OCI-LY3 (cell line): ENCODE results near the gene GPX7.

Experiments
- H2AFZ ChIP-seq: fragments of 200-600, 300-600 bp; shearing (Covaris generic); 2 replicates; pipeline ENCODE4 v1.6.0; 2014; ENCODE audit warnings: antibody characterized with exemption, low read depth, low read length
- H3K27ac ChIP-seq: fragments of 200-600, 300-600 bp; sonication (generic); 2 replicates; pipeline ENCODE4 v1.5.1; 2014; ENCODE audit warnings: mild to moderate bottlenecking, low read length, moderate library complexity, mixed read lengths
- H3K27me3 ChIP-seq: fragments of 200-600, 300-600 bp; sonication (generic); 2 replicates; pipeline ENCODE4 v1.6.1; 2014; ENCODE audit warnings: low read depth, low read length, mixed read lengths
- H3K36me3 ChIP-seq: fragments of 200-600, 300-600 bp; sonication (generic); replicated peaks from 2 replicates; pipeline ENCODE3; 2014; ENCODE audit warnings: low read depth, low read length, mixed read lengths
- H3K4me1 ChIP-seq: fragments of 300-600, 200-600 bp; sonication (generic); 2 replicates; pipeline ENCODE4 v1.6.1; 2014; ENCODE audit warnings: low read length, mixed read lengths
- H3K4me2 ChIP-seq: fragments of 200-600, 300-600 bp; sonication (generic); 2 replicates; pipeline ENCODE4 v1.6.1; 2014; ENCODE audit warnings: low read length, mixed read lengths
- H3K4me3 ChIP-seq: fragments of 300-600, 200-600 bp; sonication (generic); 2 replicates; pipeline ENCODE4 v1.5.1; 2014; ENCODE audit warnings: antibody characterized with exemption, mild to moderate bottlenecking, low read length, moderate library complexity
- H3K79me2 ChIP-seq: fragments of 300-600, 200-600 bp; shearing (Covaris generic); 2 replicates; pipeline ENCODE4 v1.6.1; 2014; ENCODE audit warnings: mild to moderate bottlenecking, low read length, mixed read lengths
- H3K9ac ChIP-seq: fragments of 300-600, 200-600 bp; shearing (Covaris generic); 2 replicates; pipeline ENCODE4 v1.6.0; 2014; ENCODE audit warnings: mild to moderate bottlenecking, low read length, moderate library complexity
- H3K9me3 ChIP-seq: fragments of 200-600, 300-600 bp; shearing (Covaris generic); 2 replicates; pipeline ENCODE4 v1.6.1; 2014; ENCODE audit warnings: low read length, mixed read lengths; ENCODE audit not compliant: insufficient read depth
- H4K20me1 ChIP-seq: fragments of 200-600, 300-600 bp; sonication (generic); 2 replicates; pipeline ENCODE4 v1.6.1; 2016; ENCODE audit warnings: low read length, mixed read lengths; ENCODE audit not compliant: insufficient read depth
- CTCF ChIP-seq: fragments of 200-600, 300-600 bp; sonication (generic); IDR thresholded peaks from 2 replicates; pipeline ENCODE4 v1.5.1; 2014; ENCODE audit warnings: antibody characterized with exemption, low read length, low read depth
- EZH2phosphoT487 ChIP-seq: fragments of 200-600 bp; shearing (Covaris generic); IDR thresholded peaks from 2 replicates; pipeline ENCODE4 v1.6.1; 2018; ENCODE audit warnings: antibody characterized with exemption, mixed run types, low read depth

GPX7 gene

DNA sequence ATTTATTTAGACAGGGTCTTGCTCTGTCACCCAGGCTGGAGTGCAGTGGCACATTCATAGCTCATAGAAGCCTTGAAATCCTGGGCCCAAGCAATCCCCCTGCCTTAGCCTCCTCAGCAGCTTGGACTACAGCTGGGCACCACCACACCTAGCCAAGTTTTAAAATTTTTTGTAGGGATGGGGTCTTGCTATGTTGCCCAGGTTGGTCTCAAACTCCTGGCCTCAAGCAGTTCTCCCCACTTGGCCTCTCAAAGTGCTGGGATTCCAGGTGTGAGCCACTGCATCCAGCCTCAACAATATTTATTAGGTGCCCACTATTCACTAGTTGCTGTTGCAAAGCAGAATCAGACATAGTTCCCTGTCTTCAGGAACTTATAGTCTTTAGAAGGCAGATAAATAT, 14.1 kb upstream of the GPX7 start:
- Histone ChIP-seq H3K27me3 (no peaks in the 10 kb centered on the region), H2AFZ (no peak overlapping the region), H3K4me2 (peak overlapping the region; percentile 49; the same call in 1 of the 2 replicates), H3K9ac (no peak overlapping the region), H3K79me2 (no peaks in the 10 kb centered on the region), H4K20me1 (no peaks in the 10 kb centered on the region), H3K4me1 (peaks cover 34% of the 10 kb centered on the region), H3K27ac (no peak overlapping the region), H3K4me3 (no peak overlapping the region), H3K36me3 (no peaks in the 10 kb centered on the region), H3K9me3 (no peaks in the 10 kb centered on the region)
- TF ChIP-seq EZH2phosphoT487 (no peak), CTCF (no peak)

- H3K27me3 ChIP-seq, result no peaks in the 10 kb centered on the region
- H3K27ac ChIP-seq, result no peak overlapping the region
- H3K4me3 ChIP-seq, result no peak overlapping the region
- no peak overlapping the region for H2AFZ ChIP-seq
- no peaks in the 10 kb centered on the region for H4K20me1 ChIP-seq
- TF ChIP-seq EZH2phosphoT487, result no peak
- TF ChIP-seq CTCF, result no peak
- no peak overlapping the region; the same call in 1 of the 2 replicates for H3K9ac ChIP-seq
- H3K36me3 ChIP-seq, result no peaks in the 10 kb centered on the region
- H3K4me2 ChIP-seq, result peak overlapping the region; percentile 49
- no peaks in the 10 kb centered on the region for H3K79me2 ChIP-seq
- H3K4me1 ChIP-seq, result peaks cover 39% of the 10 kb centered on the region
- H3K9me3 ChIP-seq, result no peaks in the 10 kb centered on the region
These were observed 13.6 kb upstream of the GPX7 start for GRCh38 chr1:52588535-52588934.

- no peaks in the 10 kb centered on the region for H3K36me3 ChIP-seq
- H3K79me2 ChIP-seq, result no peaks in the 10 kb centered on the region
- no peaks in the 10 kb centered on the region for H4K20me1 ChIP-seq
- H3K9ac ChIP-seq, result no peak overlapping the region
- H3K9me3 ChIP-seq, result no peaks in the 10 kb centered on the region
- TF ChIP-seq CTCF (no peak), EZH2phosphoT487 (no peak)
- no peak overlapping the region for H3K27ac ChIP-seq
- H2AFZ ChIP-seq, result no peak overlapping the region
- no peak overlapping the region for H3K4me2 ChIP-seq
- peaks cover 45% of the 10 kb centered on the region for H3K4me1 ChIP-seq
- H3K27me3 ChIP-seq, result no peaks in the 10 kb centered on the region
- H3K4me3 ChIP-seq, result no peak overlapping the region
These were observed 11.9 kb upstream of the GPX7 start for GRCh38 chr1:52590266-52590665.

DNA sequence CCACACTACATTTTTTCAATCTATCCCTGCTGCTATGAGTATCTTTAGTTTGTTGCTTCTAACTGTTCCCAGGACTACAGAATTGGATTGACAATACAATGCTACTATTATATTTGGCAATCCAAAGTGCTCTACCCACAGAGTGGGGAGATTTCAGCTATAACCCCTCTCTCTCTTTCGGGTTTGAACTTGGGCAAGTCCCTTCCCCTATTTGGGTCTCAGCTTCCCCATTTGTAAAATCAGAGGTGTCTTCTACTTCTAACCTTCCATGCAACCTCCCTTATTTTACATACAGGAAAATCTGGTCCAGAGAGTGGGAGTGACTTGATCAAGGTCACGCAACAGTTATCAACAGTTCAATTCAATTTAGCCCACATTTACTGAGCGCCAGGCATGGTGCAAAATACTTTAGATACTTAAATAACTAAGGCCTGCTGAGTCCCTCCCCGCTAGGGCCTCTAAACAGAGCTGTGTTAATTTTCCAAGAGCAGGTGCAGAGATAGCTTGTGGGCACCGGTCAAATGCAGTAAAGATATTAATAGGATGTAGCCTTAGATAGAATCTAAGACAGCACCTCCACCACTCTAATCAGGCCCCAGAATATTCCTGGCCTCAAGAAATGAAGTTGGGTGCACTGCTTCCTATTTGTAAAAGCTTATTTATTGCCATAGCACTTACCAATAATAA, 9.4 kb upstream of the GPX7 start:
- no peaks in the 10 kb centered on the region for H4K20me1 ChIP-seq

More for the DNA sequence above, 9.4 kb upstream of the GPX7 start:
- H2AFZ ChIP-seq, result peak overlapping the region; percentile 61
- H3K4me2 ChIP-seq, result peak overlapping the region; percentile 69
- H3K9me3 ChIP-seq, result no peaks in the 10 kb centered on the region
- H3K27ac ChIP-seq, result peak overlapping the region; percentile 80
- TF ChIP-seq EZH2phosphoT487, result no peak
- TF ChIP-seq CTCF, result no peak
- peak overlapping the region; percentile 16 for H3K4me3 ChIP-seq
- H3K4me1 ChIP-seq, result peaks cover 45% of the 10 kb centered on the region
- peak overlapping the region; percentile 26 for H3K9ac ChIP-seq
- no peaks in the 10 kb centered on the region for H3K27me3 ChIP-seq
- no peaks in the 10 kb centered on the region for H3K79me2 ChIP-seq
- H3K36me3 ChIP-seq, result no peaks in the 10 kb centered on the region
